C1 segment of cervical spinal cord (tissue), 14 donors: ENCODE measurements around the gene RFFL.
A peak's percentile ranks its signal among the peaks of the same experiment; 100 is the strongest.

Experiments used
- DNase-seq, 14 donors: peaks; one replicate each; lab custom pipeline; 2025; lab: John Stamatoyannopoulos, UW

The RFFL gene

DNA sequence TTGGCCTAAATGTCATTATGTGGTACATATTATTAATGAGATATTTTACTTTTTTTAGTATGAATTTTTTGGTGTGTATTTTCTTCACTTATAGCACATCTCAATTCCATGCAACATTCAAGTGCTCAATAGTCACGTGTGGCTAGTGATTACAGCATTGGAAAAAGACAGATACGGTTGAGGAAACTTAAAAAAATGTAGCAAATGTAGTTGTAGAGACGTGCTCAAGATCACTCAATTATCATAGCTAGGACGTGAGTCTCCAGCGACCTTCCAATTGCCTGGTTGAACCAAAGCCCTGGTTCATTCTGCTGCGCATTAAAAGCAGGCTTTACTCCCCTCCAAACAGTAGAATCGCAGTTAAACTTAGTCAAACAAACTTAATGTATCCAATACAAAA, 84.4 kb downstream of the RFFL start:
- DNase-seq = no peak

DNA sequence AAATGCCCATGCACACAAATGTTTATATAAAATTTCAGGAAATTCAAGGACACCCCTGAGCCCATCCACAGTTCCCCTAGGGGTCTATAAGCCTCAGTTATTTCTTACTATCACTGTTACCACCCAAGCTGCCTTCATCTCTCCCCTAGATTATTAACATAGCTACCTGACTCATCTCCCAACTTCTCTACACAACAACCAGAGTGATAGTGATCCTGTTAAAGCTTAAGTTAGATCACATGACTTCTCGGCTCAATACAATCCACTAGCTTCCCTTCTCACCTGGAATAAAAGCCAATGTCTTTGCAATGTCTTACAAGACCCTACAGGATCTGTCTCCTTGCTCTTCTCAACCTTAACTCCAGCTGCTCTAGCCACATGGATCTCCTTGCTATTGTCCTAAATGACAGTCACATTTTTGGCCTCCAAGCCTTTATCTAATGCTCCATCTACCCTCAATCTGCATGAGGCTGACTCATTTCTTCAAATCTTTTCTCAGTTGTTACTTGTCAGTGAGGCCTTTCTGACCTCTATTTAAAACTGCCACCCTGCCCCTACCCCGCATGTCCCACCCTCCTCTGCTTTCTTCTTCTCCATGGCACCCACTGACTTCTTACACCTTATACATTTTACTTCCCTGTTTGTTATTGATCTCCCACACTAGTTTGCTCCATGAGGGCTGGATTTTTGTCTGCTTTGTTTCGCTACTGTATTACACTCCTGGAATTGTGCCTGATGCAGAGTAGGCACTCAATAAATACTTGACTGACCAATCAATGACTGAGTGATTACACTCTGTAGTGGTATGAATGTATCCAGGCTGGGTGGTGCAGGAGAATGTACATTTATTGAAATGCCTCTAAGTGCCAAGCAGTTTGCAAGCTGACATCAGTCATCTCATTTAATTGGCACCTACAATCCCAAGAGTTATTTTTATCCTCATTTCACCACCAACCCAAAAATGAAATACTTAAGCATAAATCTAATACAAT, 88.4 kb downstream of the RFFL start:
- DNase-seq = no peak

DNA sequence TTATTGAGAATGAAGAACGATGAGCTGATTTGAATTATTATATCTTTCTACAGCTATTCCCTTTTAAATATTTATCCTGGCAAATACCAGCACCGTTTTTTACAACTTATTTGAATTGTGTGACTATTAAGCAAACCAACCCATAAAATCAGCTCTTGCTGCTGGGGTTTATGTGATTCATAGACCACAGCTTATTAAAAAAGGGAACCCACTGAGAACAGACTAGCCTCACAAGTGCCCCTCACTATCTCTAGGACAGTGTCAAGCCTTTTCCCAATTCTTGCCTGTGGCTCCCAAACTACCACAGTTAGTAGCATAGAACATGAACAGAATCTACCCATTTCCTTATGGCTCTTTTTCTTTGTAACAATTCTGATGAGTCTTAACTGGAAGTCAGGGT, 89.3 kb downstream of the RFFL start:
- no peak for DNase-seq

- DNase-seq = peak; percentile 44 to 93 (median 86)
These were observed 102.2 kb downstream of the RFFL start, which contains the start of the genes CCT6B and ZNF830 for GRCh38 chr17:34961093-34961911. TSS of gene CCT6B (minus strand) at chr17:34961460. CDS start at chr17:34961393, 67 bp downstream. TSS of gene ZNF830 (plus strand) at chr17:34961540. CDS start at chr17:34961567, 27 bp downstream.

DNA sequence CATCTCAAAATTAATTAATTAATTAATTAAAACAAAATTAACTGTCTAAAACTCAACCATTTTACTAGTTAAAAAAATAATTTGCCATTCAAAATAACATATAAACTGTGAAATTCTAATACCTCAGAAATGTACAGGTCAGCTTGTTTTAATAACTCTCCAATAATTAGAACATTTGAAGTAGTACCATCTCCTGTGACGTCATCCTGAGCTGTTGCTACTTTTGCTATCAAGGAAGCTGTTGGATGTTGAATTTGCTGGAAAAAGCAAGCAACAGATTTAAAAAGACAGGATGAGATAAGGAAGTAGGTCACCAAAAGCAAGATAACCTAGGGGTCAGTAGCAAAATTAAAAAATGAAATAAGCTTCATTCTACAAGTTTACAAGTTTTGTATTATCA, 105.1 kb downstream of the RFFL start:
- no peak for DNase-seq
